Tibial nerve (tissue), 4 donors: ENCODE data around the gene RHEX.

Source experiments
- EP300 ChIP-seq, 2 donors: sonication (generic); formaldehyde crosslinking; IDR thresholded peaks; one replicate each; pipeline ENCODE4 v1.6.1; 2017; ENCODE audit warnings: antibody characterized with exemption in 2 of 2, mild to moderate bottlenecking in 1 of 2
- TF ChIP-seq, protein P1 (sequence below), 5 experiments: fragments of 200-600 bp in 3 of 5; fragments of 450-650 bp in 2 of 5; sonication (generic) in 3 of 5; IDR thresholded peaks; one replicate each; pipeline ENCODE4 v1.5.1; 2016 to 2019; ENCODE audit warnings: antibody characterized with exemption in 5 of 5, mild to moderate bottlenecking in 3 of 5, moderate library complexity in 2 of 5

DNA sequence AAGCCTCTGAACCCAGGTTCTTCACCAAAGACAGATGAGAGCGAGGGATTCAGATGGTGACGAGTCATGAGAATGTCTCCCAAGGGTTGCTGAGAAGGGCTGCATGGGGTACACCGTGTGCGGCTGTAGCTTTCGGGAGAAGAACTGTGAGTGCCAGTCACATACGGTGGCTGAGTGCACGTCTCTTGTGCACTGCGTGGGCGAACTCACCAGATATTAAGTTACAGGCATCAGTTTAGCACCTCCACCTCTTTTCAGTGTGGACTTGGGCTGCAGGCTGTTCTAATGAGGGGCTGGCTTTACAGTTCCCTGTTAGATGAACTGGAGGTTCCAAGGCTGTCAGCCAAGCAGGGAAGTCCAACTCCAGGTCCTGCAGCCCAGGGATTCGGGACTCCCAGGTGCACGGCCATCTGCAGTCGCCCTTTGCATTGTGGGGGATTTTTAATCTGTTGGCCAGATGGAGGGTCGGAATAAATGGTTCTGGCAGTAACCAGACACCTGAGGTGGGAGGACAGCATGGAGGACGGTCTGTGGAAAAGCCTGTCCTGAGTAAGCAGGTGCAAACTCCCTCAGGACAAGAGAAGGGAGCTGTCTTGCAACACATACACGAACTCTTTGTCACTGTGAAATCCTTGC, 90.7 kb downstream of the RHEX start:
- TF ChIP-seq, protein P1, sequence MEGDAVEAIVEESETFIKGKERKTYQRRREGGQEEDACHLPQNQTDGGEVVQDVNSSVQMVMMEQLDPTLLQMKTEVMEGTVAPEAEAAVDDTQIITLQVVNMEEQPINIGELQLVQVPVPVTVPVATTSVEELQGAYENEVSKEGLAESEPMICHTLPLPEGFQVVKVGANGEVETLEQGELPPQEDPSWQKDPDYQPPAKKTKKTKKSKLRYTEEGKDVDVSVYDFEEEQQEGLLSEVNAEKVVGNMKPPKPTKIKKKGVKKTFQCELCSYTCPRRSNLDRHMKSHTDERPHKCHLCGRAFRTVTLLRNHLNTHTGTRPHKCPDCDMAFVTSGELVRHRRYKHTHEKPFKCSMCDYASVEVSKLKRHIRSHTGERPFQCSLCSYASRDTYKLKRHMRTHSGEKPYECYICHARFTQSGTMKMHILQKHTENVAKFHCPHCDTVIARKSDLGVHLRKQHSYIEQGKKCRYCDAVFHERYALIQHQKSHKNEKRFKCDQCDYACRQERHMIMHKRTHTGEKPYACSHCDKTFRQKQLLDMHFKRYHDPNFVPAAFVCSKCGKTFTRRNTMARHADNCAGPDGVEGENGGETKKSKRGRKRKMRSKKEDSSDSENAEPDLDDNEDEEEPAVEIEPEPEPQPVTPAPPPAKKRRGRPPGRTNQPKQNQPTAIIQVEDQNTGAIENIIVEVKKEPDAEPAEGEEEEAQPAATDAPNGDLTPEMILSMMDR (IDR thresholded peaks at IDR 0.05): no peak
- TF ChIP-seq EP300 (IDR thresholded peaks at IDR 0.05): no peak
